H9 (cell line): ENCODE measurements around the gene LIN7C. TPM values are rescaled to one million over a fixed set of nuclear protein-coding genes. Genes with fewer than 3 reads are reported as not detected.

Source experiments
- DNase-seq: peaks from one replicate; pipeline ENCODE4 v3.0.0-alpha.2; 2017
- H2AFZ ChIP-seq: one replicate; pipeline ENCODE4 v1.6.1; 2013; ENCODE audit warnings: mild to moderate bottlenecking, low read length, control low read depth, moderate library complexity
- H2AK5ac ChIP-seq: 2 replicates; pipeline ENCODE4 v1.6.1; 2013; ENCODE audit warnings: low read length, control low read depth, mixed read lengths; ENCODE audit not compliant: insufficient read length
- H2BK120ac ChIP-seq: one replicate; pipeline ENCODE4 v1.6.1; 2013; ENCODE audit warnings: low read depth, mild to moderate bottlenecking, low read length, control low read depth, inconsistent platforms; ENCODE audit not compliant: poor library complexity, severe bottlenecking
- H2BK12ac ChIP-seq: 2 replicates; pipeline ENCODE4 v1.6.1; 2013; ENCODE audit warnings: low read length, control low read depth, mixed read lengths, low read depth; ENCODE audit not compliant: insufficient read length
- H2BK15ac ChIP-seq: 2 replicates; pipeline ENCODE4 v1.6.1; 2013; ENCODE audit warnings: low read depth, low read length, control low read depth
- H2BK20ac ChIP-seq: one replicate; pipeline ENCODE4 v1.6.1; 2013; ENCODE audit warnings: low read depth, mild to moderate bottlenecking, low read length, control low read depth, inconsistent platforms; ENCODE audit not compliant: poor library complexity, severe bottlenecking
- H2BK5ac ChIP-seq: 2 replicates; pipeline ENCODE4 v1.6.1; 2013; ENCODE audit warnings: low read length, control low read depth, mixed read lengths; ENCODE audit not compliant: insufficient read length
- H3K14ac ChIP-seq: 2 replicates; pipeline ENCODE4 v1.6.1; 2013; ENCODE audit warnings: low read length, control low read depth; ENCODE audit not compliant: insufficient read depth
- H3K18ac ChIP-seq: 2 replicates; pipeline ENCODE4 v1.6.1; 2013; ENCODE audit warnings: low read depth, mild to moderate bottlenecking, mixed read lengths, low read length, control low read depth; ENCODE audit not compliant: insufficient read length
- H3K23ac ChIP-seq: 2 replicates; pipeline ENCODE4 v1.6.1; 2013; ENCODE audit warnings: low read length, control low read depth, mixed read lengths, low read depth; ENCODE audit not compliant: insufficient read length
- H3K23me2 ChIP-seq: 2 replicates; pipeline ENCODE4 v1.6.1; 2013; ENCODE audit warnings: low read depth, mild to moderate bottlenecking, mixed read lengths, low read length, control low read depth; ENCODE audit not compliant: insufficient read length, poor library complexity, severe bottlenecking
- H3K27ac ChIP-seq: 2 replicates; pipeline ENCODE4 v1.5.1; 2013; ENCODE audit warnings: low read length, control low read depth, mixed read lengths, low read depth; ENCODE audit not compliant: insufficient read length
- H3K27me3 ChIP-seq: 2 replicates; pipeline ENCODE4 v1.6.1; 2013; ENCODE audit warnings: low read length, control low read depth, inconsistent platforms; ENCODE audit not compliant: insufficient read depth
- H3K4ac ChIP-seq: 2 replicates; pipeline ENCODE4 v1.6.1; 2013; ENCODE audit warnings: low read depth, mild to moderate bottlenecking, control low read depth, inconsistent platforms, low read length, moderate library complexity
- H3K4me1 ChIP-seq: 2 replicates; pipeline ENCODE4 v1.6.1; 2013; ENCODE audit warnings: low read length, control low read depth, inconsistent platforms; ENCODE audit not compliant: insufficient read depth
- H3K4me2 ChIP-seq: 2 replicates; pipeline ENCODE4 v1.6.1; 2013; ENCODE audit warnings: low read length, control low read depth, mixed read lengths; ENCODE audit not compliant: insufficient read length, insufficient read depth
- H3K56ac ChIP-seq: 2 replicates; pipeline ENCODE4 v1.6.1; 2013; ENCODE audit warnings: low read depth, mild to moderate bottlenecking, mixed read lengths, low read length, control low read depth; ENCODE audit not compliant: insufficient read length
- H3K79me1 ChIP-seq: 2 replicates; pipeline ENCODE4 v1.6.1; 2013; ENCODE audit warnings: low read depth, mild to moderate bottlenecking, moderate library complexity, low read length, control low read depth, inconsistent platforms; ENCODE audit not compliant: insufficient read depth, poor library complexity, severe bottlenecking
- H3K79me2 ChIP-seq: 2 replicates; pipeline ENCODE4 v1.6.1; 2013; ENCODE audit warnings: low read length, control low read depth, inconsistent platforms; ENCODE audit not compliant: insufficient read depth
- H3K9ac ChIP-seq: 2 replicates; pipeline ENCODE4 v1.6.1; 2013; ENCODE audit warnings: low read length, control low read depth, mixed read lengths; ENCODE audit not compliant: insufficient read length; ENCODE audit errors: extremely low read depth
- H3K9me3 ChIP-seq: one replicate; pipeline ENCODE4 v1.6.1; 2013; ENCODE audit warnings: low read depth, low read length, inconsistent platforms; ENCODE audit not compliant: control insufficient read depth
- H3T11ph ChIP-seq: one replicate; pipeline ENCODE4 v1.6.1; 2013; ENCODE audit warnings: mild to moderate bottlenecking, low read length, control low read depth, inconsistent platforms
- H4K20me1 ChIP-seq: one replicate; pipeline ENCODE4 v1.6.1; 2013; ENCODE audit not compliant: control insufficient read depth, insufficient read length, insufficient read depth
- H4K5ac ChIP-seq: 2 replicates; pipeline ENCODE4 v1.6.1; 2013; ENCODE audit warnings: low read depth, mild to moderate bottlenecking, mixed read lengths, low read length, control low read depth; ENCODE audit not compliant: insufficient read length
- H4K8ac ChIP-seq: replicated peaks from 2 replicates; pipeline ENCODE4 v1.6.1; 2013; ENCODE audit warnings: low read length, control low read depth, mixed read lengths, low read depth; ENCODE audit not compliant: insufficient read length
- H4K91ac ChIP-seq: 2 replicates; pipeline ENCODE4 v1.6.1; 2013; ENCODE audit warnings: low read depth, mild to moderate bottlenecking, moderate library complexity, mixed read lengths, low read length, control low read depth; ENCODE audit not compliant: insufficient read length
- H3K27ac Mint-ChIP-seq, 3 experiments: 2 replicates in 2 of 3; 3 replicates in 1 of 3; pipeline ENCODE4 v1.8.0; 2020 to 2021; ENCODE audit warnings: mixed read lengths in 3 of 3, mild to moderate bottlenecking in 1 of 3, moderate library complexity in 1 of 3
- H3K27me3 Mint-ChIP-seq: 2 replicates; pipeline ENCODE4 v1.8.0; 2021; ENCODE audit warnings: low read depth, mild to moderate bottlenecking, moderate library complexity, mixed read lengths
- H3K36me3 Mint-ChIP-seq, 3 experiments: 2 replicates in 2 of 3; 3 replicates in 1 of 3; pipeline ENCODE4 v1.8.0; 2020 to 2021; ENCODE audit warnings: low read depth in 3 of 3, mixed read lengths in 3 of 3; ENCODE audit not compliant: insufficient read depth in 1 of 3
- H3K4me1 Mint-ChIP-seq, 2 experiments: 2 replicates each; pipeline ENCODE4 v1.8.0; 2020; ENCODE audit warnings: mixed read lengths in 2 of 2
- H3K4me3 Mint-ChIP-seq, 2 experiments: 2 replicates in 1 of 2; 3 replicates in 1 of 2; pipeline ENCODE4 v1.8.0; 2020 to 2021; ENCODE audit warnings: mild to moderate bottlenecking in 2 of 2, mixed read lengths in 2 of 2, moderate library complexity in 1 of 2
- H3K9me3 Mint-ChIP-seq, 2 experiments: 2 replicates in 1 of 2; 3 replicates in 1 of 2; pipeline ENCODE4 v1.8.0; 2020; ENCODE audit warnings: mild to moderate bottlenecking in 2 of 2, mixed read lengths in 2 of 2, moderate library complexity in 1 of 2
- WGBS: extraction: QIAGEN DNeasy Blood & Tissue Kit; methylation state at CpG from one replicate; pipeline ENCODE4 v1.1.7; 2013; ENCODE audit warnings: missing lambda C conversion rate, low lambda C conversion rate, mixed read lengths; ENCODE audit not compliant: insufficient read length; ENCODE audit errors: extremely low coverage; 5-methylcytosine and 5-hydroxymethylcytosine counted together
- total RNA-seq: library from RNA; stranded (reverse); gene quantifications from 2 replicates; pipeline ENCODE4 v1.2.1, GENCODE V29; 2021
- TF ChIP-seq, protein P1 (sequence below): fragments of 200-600 bp; sonication (generic); conservative IDR thresholded peaks from 3 replicates; pipeline ENCODE4 v1.8.0; 2021; ENCODE audit warnings: antibody characterized with exemption, mild to moderate bottlenecking

The LIN7C gene
- total RNA-seq, 1 experiment from 2014 or later, result 40.0 TPM

- Histone ChIP-seq H2AFZ (no peak overlapping the region), H3K79me1 (no peaks in the 10 kb centered on the region), H3K9me3 (no peaks in the 10 kb centered on the region), H2BK5ac (no peak overlapping the region), H4K5ac (no peak overlapping the region), H3K23ac (no peak overlapping the region), H2BK12ac (no peak overlapping the region), H3K9ac (no peak overlapping the region), H3K56ac (no peak overlapping the region), H3K79me2 (no peaks in the 10 kb centered on the region), H2AK5ac (no peak overlapping the region), H3K23me2 (no peaks in the 10 kb centered on the region), H3K14ac (no peak overlapping the region), H4K8ac (no peak overlapping the region), H3K27ac (no peak overlapping the region), H4K20me1 (no peaks in the 10 kb centered on the region), H3K4me1 (no peaks in the 10 kb centered on the region), H3K18ac (no peak overlapping the region), H2BK15ac (no peak overlapping the region), H4K91ac (no peak overlapping the region), H2BK120ac (no peak overlapping the region), H3K4me2 (no peak overlapping the region), H3K4ac (no peak overlapping the region), H3T11ph (no peak overlapping the region), H2BK20ac (no peak overlapping the region), H3K27me3 (no peaks in the 10 kb centered on the region)
- Mint-ChIP-seq H3K27me3 (no peaks in the 10 kb centered on the region), H3K4me1 (peaks cover 0 to 2% of the 10 kb centered on the region in 2 experiments; a peak in 1 of 4 replicates), H3K36me3 (peaks cover 13 to 63% (median 60%) of the 10 kb centered on the region in 3 experiments; a peak in 6 of 7 replicates), H3K27ac (no peak overlapping the region), H3K9me3 (peaks cover 0 to 4% of the 10 kb centered on the region in 2 experiments; a peak in 1 of 5 replicates), H3K4me3 (no peak overlapping the region)
- no peak for DNase-seq
- TF ChIP-seq, protein P1, sequence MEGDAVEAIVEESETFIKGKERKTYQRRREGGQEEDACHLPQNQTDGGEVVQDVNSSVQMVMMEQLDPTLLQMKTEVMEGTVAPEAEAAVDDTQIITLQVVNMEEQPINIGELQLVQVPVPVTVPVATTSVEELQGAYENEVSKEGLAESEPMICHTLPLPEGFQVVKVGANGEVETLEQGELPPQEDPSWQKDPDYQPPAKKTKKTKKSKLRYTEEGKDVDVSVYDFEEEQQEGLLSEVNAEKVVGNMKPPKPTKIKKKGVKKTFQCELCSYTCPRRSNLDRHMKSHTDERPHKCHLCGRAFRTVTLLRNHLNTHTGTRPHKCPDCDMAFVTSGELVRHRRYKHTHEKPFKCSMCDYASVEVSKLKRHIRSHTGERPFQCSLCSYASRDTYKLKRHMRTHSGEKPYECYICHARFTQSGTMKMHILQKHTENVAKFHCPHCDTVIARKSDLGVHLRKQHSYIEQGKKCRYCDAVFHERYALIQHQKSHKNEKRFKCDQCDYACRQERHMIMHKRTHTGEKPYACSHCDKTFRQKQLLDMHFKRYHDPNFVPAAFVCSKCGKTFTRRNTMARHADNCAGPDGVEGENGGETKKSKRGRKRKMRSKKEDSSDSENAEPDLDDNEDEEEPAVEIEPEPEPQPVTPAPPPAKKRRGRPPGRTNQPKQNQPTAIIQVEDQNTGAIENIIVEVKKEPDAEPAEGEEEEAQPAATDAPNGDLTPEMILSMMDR, result no peak
- no CpG with 5 or more reads among the region's 1 CpG for WGBS
Measured at GRCh38 chr11:27496461-27496860, 10.1 kb downstream of the LIN7C start.
